Pancreas (tissue), 10 donors: Measurements from ENCODE around the gene PPIP5K2. TPM values are rescaled to one million over a fixed set of nuclear protein-coding genes. Genes with fewer than 3 reads are reported as not detected.
A peak's percentile ranks its signal among the peaks of the same experiment; 100 is the strongest.

Experiments used
- ATAC-seq, 4 donors: fragments of 200-7000 bp; cut with Tn5 transposase; one replicate each; pipeline versions ENCODE4 v1.8.0 to v1.9.1; 2020; ENCODE audit warnings: mild to moderate bottlenecking in 4 of 4, moderate library complexity in 4 of 4
- DNase-seq, 6 donors: peaks; one replicate each; pipeline ENCODE4 v3.0.0-alpha.2; 2020
- FAIRE-seq: peaks from 2 replicates; lab custom pipeline; 2012; peaks lifted over from hg19 to GRCh38; lab: Jason Lieb, UNC
- H3K27ac ChIP-seq, 4 donors: fragments of 200-600 bp; sonication (generic); 1 replicate in 3 of 4; 2 replicates in 1 of 4; pipeline versions ENCODE4 v1.5.0 to v1.8.0; 2020
- H3K27me3 ChIP-seq, 4 donors: fragments of 200-600 bp; one replicate each; pipeline ENCODE4 v1.8.0; 2021
- H3K36me3 ChIP-seq, 3 donors: fragments of 200-600 bp; sonication (generic) in 1 of 3; one replicate each; pipeline versions ENCODE4 v1.5.0 to v1.8.0; 2020 to 2021
- H3K4me1 ChIP-seq, 3 donors: fragments of 200-600 bp; one replicate each; pipeline ENCODE4 v1.8.0; 2021
- H3K4me3 ChIP-seq, 4 donors: fragments of 200-600 bp; sonication (generic) in 2 of 4; one replicate each; pipeline versions ENCODE4 v1.5.0 to v1.8.0; 2020 to 2021
- H3K9me3 ChIP-seq, 4 donors: fragments of 200-600 bp; one replicate each; pipeline ENCODE4 v1.8.0; 2021
- WGBS, 2 donors: extraction: QIAGEN DNeasy Blood & Tissue Kit; methylation state at CpG; one replicate each; pipeline ENCODE4 v1.1.7; 2013; 5-methylcytosine and 5-hydroxymethylcytosine counted together
- intact Hi-C, 3 donors: fragments of 100-400 bp; cut with DNase I; formaldehyde crosslinking; loops; one replicate each; pipeline versions ENCODE4 v1.11.1 to v1.14.2; 2022
- polyA plus RNA-seq, 2 donors: library from polyadenylated mRNA; stranded (reverse); fragments of 200-250 nt; gene quantifications; one replicate each; pipeline ENCODE4 v1.2.3, GENCODE V29; 2013
- total RNA-seq, 6 donors: library from RNA; stranded (reverse); fragmentation: NEBNext Ultra II Directional in 4 of 6; extraction: Animal tissue kit (Norgen Biotek cat#: 25700) in 4 of 6; gene quantifications; one replicate each; pipeline versions ENCODE4 v1.2.1 to v1.2.4, GENCODE V29; 2021 to 2023
- TF ChIP-seq, protein P1 (sequence below), 4 donors: fragments of 200-600 bp; sonication (generic) in 3 of 4; IDR thresholded peaks; one replicate each; pipeline versions ENCODE4 v1.5.0 to v1.8.0; 2021; ENCODE audit warnings: antibody characterized with exemption in 4 of 4
- donor health status: healthy with polysubstance abuse.
- donor health status: DM: no; HTN: no; CAD: no; lungs with moderate emphysema.
- donor health status: DM: no; HTN: no; CAD: no.
- donor health status: control.
- donor health status: control.
- donor health status: Bipolar disorder and iron deficiency.
- donor health status: DM: yes; HTN: yes; CAD: no.
- donor health status: DM: no; HTN: no; CAD: no.
- donor health status: DM: no; HTN: no; CAD: no.
- donor health status: DM: yes; HTN: yes; CAD: no.

The PPIP5K2 gene
- total and polyA plus RNA-seq, 8 donors: 13.5 to 35.2 (median 22.4) TPM

DNA sequence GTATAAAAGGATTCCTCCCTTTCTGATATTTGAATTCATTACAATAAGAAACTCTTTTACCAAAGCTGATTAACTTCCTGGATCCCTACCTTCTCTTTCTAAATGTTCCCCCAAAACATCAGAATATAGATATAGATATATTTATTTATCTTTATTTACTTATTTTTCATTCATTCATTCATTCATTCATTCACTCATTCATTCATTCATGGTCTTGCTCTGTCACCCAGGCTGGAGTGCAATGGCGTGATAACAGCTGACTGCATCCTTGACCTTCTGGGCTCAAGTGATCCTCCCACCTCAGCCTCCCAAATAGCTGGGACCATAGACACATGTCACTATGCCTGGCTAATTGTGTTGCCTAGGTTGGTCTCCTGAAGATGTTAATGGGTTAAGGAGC, 30.8 kb upstream of the PPIP5K2 start:
- DNase-seq (no peak), FAIRE-seq (no peak), ATAC-seq (no peak)
- peaks cover 0 to 10% (median 3%) of the 10 kb centered on the region in 3 donors for H3K4me1 ChIP-seq
- no peaks in the 10 kb centered on the region for H3K9me3 ChIP-seq
- no peaks in the 10 kb centered on the region for H3K27me3 ChIP-seq
- intact Hi-C loops: no loop called here
- 93 to 100% methylated on average over 1 of the region's 1 CpG for WGBS, 2 donors
- H3K4me3 ChIP-seq: no peak overlapping the region
- TF ChIP-seq, protein P1, sequence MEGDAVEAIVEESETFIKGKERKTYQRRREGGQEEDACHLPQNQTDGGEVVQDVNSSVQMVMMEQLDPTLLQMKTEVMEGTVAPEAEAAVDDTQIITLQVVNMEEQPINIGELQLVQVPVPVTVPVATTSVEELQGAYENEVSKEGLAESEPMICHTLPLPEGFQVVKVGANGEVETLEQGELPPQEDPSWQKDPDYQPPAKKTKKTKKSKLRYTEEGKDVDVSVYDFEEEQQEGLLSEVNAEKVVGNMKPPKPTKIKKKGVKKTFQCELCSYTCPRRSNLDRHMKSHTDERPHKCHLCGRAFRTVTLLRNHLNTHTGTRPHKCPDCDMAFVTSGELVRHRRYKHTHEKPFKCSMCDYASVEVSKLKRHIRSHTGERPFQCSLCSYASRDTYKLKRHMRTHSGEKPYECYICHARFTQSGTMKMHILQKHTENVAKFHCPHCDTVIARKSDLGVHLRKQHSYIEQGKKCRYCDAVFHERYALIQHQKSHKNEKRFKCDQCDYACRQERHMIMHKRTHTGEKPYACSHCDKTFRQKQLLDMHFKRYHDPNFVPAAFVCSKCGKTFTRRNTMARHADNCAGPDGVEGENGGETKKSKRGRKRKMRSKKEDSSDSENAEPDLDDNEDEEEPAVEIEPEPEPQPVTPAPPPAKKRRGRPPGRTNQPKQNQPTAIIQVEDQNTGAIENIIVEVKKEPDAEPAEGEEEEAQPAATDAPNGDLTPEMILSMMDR (IDR thresholded peaks at IDR 0.05): no peak
- H3K36me3 ChIP-seq: peaks cover 0 to 24% (median 10%) of the 10 kb centered on the region in 3 donors
- H3K27ac ChIP-seq: no peak overlapping the region

DNA sequence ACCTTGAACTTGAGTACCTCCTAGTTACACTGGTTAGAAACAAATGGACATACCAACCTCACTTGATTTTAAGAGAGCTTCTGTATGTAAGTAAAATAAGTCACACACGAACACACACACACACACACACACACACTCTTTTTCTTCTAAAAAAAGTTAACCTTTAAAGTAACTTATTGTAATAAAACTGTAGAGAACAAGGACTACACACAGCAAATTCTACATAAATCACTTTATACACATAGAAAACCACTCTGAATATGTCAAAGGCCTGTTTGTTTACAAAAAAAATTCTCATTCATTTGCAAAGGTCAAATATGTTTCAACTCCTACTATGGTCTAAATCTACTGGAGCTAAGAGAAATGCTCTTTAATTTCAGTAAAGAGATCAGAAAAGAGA, 29.3 kb upstream of the PPIP5K2 start:
- Histone ChIP-seq H3K27me3 (no peaks in the 10 kb centered on the region), H3K4me3 (no peak overlapping the region), H3K36me3 (peaks cover 0 to 24% (median 10%) of the 10 kb centered on the region in 3 donors), H3K27ac (no peak overlapping the region), H3K9me3 (no peaks in the 10 kb centered on the region), H3K4me1 (peaks cover 0 to 20% (median 10%) of the 10 kb centered on the region in 3 donors)
- ATAC-seq (no peak), DNase-seq (no peak), FAIRE-seq (no peak)
- TF ChIP-seq, protein P1 (IDR thresholded peaks at IDR 0.05): no peak
- intact Hi-C loops: no loop called here
- WGBS, 2 donors: 94 to 95% methylated on average over 1 of the region's 1 CpG

DNA sequence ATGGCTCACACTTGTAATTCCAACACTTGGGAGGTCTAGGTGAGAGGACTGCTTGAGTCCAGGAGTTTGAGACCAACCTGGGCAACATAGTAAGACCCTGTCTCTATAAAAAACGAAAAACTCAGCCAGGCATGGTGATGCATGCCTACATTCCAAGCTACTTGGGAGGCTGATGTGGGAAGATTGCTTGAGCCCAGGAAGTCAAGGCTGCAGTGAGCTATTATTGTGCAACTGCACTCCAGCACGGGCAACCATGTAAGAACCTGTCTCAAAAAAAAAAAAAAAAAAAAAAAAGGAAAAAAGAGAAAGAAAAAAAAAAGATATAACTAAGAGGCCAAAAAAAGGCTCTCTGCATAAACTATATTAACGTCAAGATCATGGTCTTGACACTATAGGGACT, 27.4 kb upstream of the PPIP5K2 start:
- FAIRE-seq: no peak
- intact Hi-C loops: no loop called here

DNA sequence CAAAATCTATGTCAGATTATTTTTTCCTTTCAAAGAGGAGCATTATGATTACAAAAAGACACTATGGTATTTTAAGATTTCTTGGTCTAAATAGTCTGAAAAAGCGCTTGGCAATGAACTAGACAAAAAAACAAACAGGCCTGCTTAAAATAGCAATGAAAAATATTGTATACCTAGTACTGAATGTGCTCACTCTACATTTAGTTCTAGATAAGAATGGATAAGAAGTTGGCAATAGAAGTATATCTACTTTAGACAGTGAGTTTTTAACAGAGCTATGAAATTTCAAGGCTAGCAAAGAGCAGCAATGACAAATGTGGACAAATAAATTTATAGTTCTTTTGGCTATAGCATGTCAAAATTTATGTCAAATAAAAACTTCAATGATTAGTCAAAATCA, 26.4 kb upstream of the PPIP5K2 start:
- TF ChIP-seq, protein P1 (IDR thresholded peaks at IDR 0.05): no peak
- Histone ChIP-seq H3K9me3 (no peaks in the 10 kb centered on the region), H3K4me1 (peaks cover 0 to 20% (median 10%) of the 10 kb centered on the region in 3 donors), H3K27me3 (no peaks in the 10 kb centered on the region), H3K36me3 (no peaks in the 10 kb centered on the region), H3K27ac (peak overlapping the region in 1 of 4 donors; percentile 42), H3K4me3 (no peak overlapping the region)
- DNase-seq (no peak), FAIRE-seq (no peak), ATAC-seq (peak; percentile 38 to 86 (median 73))
- intact Hi-C loops: no loop called here
- WGBS, 2 donors: 39 to 40% methylated on average over 1 of the region's 1 CpG

More for the DNA sequence above, 27.4 kb upstream of the PPIP5K2 start:
- Histone ChIP-seq H3K27me3 (no peaks in the 10 kb centered on the region), H3K36me3 (peaks cover 0 to 6% (median 5%) of the 10 kb centered on the region in 3 donors), H3K9me3 (no peaks in the 10 kb centered on the region), H3K27ac (no peak overlapping the region), H3K4me3 (no peak overlapping the region), H3K4me1 (peaks cover 0 to 20% (median 10%) of the 10 kb centered on the region in 3 donors)
- TF ChIP-seq, protein P1 (IDR thresholded peaks at IDR 0.05): no peak
- ATAC-seq (no peak), DNase-seq (no peak)
- WGBS, 2 donors: 89 to 94% methylated on average over 3 of the region's 3 CpGs

DNA sequence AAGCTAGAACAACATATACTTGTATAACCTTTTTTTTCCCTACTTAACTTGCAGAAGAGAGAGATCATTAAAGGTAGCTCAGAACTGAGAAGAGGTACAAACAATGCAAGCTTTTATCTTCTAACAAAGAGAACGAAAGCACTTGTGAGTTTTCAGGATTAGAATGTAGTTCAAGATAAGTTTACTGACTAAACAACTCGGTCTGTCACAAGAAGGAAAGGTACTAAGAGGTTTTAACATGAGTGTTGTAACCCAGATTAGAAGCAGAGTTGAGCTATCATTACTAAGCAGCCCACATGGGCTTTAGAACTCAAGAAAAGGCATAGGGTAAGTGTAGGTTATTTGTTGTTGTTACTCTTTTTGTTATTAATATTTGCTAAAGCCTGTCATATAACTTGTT, 25.4 kb upstream of the PPIP5K2 start:
- FAIRE-seq (no peak), ATAC-seq (peak; percentile 38 to 83 (median 70)), DNase-seq (no peak)
- H3K4me1 ChIP-seq: peaks cover 0 to 20% (median 10%) of the 10 kb centered on the region in 3 donors
- TF ChIP-seq, protein P1 (IDR thresholded peaks at IDR 0.05): no peak
- no peak overlapping the region for H3K4me3 ChIP-seq
- no peaks in the 10 kb centered on the region for H3K36me3 ChIP-seq
- WGBS, 2 donors: 18 to 28% methylated on average over 2 of the region's 2 CpGs
- peak overlapping the region in 1 of 4 donors; percentile 37 for H3K27ac ChIP-seq
- intact Hi-C loops: no loop called here
- no peaks in the 10 kb centered on the region for H3K27me3 ChIP-seq
- no peaks in the 10 kb centered on the region for H3K9me3 ChIP-seq
